Pons (tissue), 1 donor: ENCODE measurements around the gene TNIK.

Experiments used
- DNase-seq: peaks from one replicate; pipeline ENCODE4 v3.0.0-alpha.2; 2016; ENCODE audit warnings: low spot score

The TNIK gene

DNA sequence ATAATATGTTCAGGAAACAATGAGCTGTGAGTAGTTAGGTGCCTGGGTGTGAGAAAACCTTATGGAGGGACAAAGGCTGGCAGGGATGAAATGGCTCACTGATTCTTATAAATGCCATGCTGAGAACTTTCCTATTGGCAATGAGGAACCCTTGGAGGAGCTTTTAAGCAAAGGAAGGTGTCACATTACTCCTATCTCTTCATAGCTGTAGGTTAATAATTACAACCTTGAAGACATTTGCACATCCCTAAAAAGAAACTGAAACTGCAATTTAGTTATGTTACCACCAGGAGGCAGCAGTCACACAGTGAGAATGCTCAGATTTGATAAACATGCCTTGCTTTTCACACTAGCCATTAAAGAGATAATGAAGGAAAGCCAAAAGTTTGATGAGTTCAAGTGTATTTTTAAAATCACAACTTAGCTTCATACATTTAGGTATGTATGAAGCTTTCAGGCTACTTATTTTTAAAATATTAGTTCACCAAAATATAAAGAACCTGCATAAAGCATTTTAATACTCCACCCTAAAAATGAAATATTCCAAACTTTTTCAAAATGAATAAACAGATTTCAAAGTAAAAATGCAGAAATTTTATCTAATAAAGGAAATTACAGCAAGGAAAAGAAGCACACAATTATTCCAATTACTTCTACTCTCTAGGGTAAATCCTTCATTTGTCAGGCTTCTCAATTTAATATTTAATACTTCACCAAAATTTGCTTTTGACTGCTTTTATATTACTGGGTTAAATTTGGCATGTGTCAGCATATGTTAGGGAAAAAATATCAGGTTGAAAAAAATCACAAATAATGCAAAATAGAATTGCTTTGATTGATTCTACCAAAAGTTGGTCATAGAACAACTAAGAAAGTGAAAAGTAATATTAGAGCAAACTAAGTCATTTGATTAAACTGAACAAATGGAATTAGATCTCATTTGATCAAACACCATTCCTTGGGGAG is 296.8 kb downstream of the TNIK start:
- no peak for DNase-seq

DNA sequence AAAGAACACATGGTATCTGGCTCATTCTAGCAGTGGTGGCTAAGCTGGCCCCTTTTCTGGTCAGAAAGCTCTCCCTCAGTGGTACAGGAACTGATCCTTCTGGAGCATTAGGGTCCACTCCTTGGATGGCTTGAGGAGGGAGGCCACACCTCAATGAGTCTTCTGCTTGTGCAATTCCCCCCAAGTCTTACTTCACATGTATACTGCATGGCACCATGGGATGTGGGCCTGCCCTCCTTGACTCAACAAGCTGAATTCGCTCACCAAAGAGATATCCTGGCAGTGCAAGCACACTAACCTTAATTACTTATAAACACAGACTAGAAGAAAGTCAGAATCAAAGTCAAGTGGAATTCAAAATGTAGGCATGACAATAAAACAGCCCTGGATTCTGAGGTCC is 299.9 kb downstream of the TNIK start:
- DNase-seq, result no peak

DNA sequence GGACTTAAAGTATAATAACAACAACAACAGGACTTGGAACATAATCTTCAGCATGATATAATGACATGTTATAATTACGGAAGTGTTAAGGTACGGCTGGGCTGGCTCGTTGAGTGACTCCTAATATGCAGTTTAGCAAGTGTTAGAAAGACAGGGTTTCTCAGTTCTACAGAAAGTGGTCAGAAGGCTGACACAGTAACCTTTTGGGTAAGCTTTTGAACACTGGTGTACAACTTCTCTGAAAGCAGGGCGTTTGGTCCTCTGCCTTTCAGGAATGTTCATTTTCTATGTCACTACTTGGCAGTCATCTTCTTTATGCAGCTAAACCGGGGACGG is 300.4 kb downstream of the TNIK start:
- DNase-seq, result no peak

DNA sequence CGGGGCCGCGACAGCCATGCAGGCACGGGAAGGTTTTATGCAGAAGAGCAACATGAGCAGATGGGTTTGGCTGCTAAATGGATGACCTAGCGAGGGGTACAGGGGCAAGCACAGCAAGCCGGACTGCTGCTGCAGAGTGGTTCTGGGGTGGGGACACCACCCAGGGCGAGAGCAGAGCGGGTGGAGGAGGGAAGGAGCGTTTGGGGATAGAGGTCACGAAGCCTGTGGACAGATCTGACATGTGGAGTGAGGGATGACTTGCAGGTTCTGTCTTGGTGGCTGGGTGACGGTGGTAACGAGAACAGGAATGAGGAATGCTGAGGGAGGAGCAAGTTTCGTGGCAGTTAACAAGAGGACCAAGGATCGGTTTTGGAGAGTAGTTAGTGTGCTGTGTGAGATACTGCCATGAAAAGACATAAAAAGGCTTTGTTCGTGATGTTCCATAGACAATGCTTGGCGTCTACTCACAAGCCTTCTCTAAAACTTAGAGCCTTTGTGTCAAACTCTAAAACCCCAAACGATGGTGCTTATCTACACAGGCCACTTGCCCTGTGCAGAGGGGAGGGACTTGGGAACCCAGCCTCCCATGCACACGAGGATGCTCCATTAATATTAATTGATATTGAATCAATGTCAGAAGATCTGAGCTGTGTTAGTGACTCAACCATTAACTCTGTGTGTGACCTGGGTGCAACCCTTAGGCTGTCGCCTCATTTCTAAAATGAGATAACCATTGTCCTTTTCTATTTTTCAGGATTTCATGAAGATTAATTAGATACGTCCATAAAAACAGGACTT is 301.0 kb downstream of the TNIK start:
- DNase-seq, result peak; percentile 96

DNA sequence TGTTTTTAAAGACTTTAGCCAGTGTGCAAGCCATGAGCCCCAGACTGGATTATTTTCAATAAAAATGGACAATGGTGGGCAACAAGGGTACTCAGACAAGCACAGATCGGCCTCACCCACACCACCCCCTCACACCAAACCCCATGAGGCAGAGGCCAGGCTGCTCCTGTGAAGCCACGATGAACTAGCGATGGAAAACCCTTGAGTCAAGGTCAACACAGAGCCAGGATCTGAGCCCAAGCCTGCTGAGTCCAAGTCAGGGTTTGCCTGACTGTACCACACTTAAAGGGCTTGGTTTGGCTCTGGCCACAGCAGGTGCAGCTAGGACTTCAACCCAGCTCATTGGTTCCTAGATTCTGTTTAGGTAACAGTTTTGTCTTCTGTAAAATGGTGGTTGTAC is 302.2 kb downstream of the TNIK start:
- no peak for DNase-seq

DNA sequence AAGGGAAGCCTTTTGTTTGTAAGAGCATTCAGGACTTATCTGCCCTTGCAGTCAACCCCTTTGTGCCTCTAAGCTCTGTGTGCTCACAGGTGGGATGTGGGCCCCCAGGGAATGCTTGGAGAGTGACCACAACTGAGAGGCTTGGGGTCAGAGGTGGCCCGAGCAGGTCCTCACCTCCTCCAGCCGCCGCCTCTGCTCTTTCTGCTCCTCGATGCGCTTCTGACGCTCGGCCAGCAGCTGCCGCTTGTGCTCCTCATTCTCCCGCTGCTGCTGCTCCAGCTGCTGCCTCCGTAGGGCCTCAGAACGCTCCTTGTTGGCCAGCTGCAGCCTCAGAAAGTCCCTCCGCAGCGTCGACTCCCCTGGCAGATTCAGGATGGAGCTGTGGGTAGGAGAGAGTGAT is 302.9 kb downstream of the TNIK start:
- DNase-seq, result peak; percentile 74

DNA sequence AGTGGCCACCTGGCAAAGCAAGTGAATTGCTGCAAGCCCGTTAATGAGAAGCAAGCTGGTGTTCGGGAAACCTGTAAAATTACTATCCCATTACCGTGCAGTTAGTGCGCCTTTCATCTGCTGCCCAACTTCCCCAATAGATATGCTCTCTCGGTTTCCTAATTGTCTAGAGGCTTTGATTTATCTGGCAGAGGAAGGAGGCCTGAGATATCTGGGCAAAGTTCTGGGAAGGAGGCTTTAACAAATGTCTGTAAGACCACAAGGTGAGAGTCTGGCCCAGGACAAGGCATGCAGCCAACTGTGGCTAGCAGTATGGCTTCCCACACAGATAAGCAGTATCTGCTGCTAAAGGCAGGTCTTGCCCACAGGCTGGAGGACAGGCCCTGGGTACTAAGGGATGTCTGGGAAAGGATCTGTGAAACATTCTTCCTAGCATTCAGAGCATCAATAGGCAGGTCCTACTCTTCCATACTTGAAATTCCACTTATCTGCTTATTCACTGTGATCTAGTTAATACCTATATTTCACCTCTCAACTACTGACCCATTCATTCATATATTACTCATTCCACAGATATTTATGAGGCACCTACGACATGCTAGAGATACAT is 303.7 kb downstream of the TNIK start:
- DNase-seq, result no peak

DNA sequence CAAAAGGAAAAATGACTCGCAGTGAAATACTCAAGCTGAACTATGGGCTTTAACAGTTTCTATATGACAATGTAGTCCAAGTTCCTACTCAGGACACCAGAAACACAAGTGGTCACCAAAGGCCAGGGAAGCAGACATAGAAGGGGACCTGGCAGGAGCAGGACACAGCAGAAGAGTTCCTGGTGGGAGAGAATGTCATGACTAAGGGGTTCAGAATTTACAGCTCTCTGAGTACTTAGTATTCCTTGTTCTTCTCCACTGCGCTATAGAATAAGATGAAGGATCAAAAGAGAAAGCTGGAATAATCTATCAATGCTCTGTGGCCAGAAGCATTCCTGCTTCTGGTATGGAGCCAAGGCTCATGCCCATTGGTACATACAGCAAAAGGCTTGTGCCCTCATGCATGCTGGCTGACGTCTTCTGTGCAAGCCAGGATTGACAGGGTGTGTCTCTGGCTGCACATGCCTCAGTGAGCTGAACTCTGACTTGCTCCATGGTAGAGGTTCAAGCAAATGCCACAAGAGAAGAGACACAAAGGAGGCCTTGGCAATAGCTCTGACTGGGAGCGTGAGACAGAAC is 305.0 kb downstream of the TNIK start:
- no peak for DNase-seq

DNA sequence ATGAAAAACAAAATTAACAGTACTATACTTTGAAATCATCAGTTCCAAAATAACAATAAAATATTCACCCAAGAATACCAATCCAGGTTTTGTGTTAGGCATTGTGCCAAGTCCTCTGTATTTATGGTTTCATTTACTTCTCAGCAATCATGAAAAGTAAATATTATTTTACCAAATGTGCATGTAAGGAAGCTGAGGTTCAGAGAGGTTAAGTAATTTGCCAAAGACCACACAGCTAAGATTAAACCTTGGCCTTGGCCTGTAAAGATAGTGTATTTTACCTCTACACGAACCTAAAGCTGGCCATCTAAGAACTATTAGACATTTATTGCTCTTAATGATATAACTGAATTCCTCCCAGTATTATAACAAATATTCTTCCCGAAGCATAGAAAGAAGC is 309.3 kb downstream of the TNIK start:
- DNase-seq, result no peak

DNA sequence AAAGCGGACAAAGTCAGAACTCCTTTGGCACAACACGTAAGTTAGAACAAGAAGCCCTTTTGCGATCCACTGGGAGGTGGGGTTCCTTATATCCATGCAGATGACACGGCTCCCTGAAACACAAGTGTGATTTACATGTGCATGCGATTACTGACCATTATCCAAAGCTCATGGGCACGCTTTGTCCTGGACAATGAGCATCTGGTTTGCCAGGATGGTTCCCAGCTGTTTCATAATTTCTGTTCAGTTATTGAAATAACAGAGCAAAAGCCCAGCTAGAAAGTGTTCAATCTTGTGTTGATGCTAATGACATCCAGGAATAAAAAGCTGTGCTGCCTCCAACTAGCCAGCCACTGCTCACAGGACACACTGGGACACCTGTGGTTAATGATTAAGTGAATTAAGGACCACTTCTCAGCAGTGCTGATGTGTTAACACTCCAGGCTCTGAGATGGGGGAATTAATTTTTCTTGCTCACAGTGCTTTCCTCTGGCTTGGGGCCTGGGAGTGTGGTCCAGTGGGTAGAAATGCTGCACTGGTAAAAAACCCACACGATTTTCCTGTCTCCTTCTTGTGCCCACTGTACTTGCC is 310.6 kb downstream of the TNIK start:
- DNase-seq, result no peak

DNA sequence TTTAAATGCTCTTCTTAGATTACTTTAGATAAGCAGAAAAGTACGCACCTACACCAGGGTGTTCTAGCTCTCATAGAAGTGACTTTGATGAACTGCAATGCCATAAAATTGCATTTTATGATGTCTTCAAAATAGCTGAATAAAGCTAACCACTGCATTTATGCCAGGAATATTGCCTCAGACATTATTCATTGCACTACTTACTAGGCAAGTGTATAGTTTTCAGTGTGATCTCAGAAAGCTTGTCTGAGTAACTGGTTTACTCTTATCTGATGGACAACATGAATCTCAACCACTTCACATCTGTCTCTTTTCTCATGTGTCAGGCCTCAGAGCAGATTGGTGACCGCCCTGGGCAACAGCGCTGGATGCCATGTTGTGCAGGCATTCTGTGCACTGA is 314.4 kb downstream of the TNIK start:
- no peak for DNase-seq

DNA sequence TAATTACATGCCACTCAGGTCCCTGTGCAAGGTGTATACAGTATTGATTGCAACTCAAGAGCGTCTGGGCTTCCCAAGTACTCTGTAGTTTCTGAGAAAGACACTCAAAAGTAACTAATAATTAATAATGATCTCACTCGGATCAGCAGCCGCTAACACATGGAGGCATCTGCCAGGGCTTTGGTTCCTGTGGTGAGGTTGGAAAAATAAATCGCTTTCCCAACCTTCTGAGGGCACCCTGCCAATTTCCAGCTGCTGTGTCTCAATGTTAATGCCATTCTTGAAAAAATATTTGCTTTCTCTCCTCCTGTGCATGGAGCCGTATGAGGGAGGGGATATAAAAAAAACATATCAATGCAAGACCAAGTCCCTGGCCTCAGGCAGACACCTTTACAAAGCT is 317.2 kb downstream of the TNIK start:
- peak; percentile 22 for DNase-seq

DNA sequence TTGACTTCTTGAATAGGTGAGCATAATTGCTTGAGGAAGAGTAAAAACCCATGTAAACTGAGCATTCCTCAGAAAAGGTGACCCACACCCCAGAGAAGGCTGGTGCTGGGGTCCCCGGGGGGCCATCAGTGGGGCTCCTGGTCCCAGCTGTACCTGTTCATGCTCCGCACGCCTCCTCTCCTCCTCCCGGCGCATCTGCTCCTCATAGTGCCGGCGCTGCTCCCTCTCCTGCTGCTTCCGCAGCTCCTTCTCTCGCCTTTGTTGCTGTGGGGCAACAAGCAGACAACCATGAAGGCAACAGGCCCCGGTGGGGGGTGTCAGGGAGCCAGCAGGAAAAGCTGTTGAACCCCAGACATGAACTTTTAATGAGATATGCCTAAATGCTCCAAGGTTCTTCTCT is 320.0 kb downstream of the TNIK start:
- no peak for DNase-seq

DNA sequence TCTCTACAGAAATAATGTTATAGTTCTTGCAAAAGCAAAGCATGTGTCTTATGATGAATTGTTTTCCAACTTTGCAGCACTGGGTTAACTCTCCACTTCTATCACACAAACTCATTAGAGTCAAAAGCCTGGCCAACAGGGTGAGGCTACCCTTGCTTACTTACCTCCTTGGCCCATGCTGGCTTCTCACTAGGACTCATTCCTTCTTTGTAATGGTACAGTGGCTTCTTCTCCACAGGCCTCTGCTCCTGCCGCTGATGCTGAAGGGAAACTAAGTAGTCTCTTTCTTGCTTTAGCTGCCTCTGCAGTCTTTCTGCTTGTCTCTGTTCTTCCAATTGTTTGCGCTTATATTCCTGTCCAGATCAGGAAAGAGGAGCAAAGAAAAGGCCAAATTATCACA is 322.2 kb downstream of the TNIK start:
- DNase-seq, result no peak

DNA sequence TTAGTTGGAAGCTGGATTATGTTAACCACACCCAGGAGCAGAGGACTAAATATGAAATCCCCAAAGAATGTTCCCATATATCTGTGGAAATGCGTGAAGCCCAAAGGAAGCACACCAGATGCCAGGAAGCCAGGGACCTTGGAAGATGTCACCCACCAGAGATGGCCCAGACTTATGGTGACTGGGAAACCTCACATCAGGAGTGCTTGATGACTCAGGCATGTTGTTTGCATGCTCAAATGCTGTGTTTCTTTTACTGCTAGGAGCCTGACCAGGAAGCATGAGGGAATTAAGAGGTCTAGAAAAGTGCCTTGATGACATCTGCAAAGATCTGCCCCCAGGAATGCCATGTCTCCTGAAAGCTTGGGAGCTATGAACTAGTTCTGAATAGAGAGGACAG is 324.7 kb downstream of the TNIK start:
- no peak for DNase-seq

DNA sequence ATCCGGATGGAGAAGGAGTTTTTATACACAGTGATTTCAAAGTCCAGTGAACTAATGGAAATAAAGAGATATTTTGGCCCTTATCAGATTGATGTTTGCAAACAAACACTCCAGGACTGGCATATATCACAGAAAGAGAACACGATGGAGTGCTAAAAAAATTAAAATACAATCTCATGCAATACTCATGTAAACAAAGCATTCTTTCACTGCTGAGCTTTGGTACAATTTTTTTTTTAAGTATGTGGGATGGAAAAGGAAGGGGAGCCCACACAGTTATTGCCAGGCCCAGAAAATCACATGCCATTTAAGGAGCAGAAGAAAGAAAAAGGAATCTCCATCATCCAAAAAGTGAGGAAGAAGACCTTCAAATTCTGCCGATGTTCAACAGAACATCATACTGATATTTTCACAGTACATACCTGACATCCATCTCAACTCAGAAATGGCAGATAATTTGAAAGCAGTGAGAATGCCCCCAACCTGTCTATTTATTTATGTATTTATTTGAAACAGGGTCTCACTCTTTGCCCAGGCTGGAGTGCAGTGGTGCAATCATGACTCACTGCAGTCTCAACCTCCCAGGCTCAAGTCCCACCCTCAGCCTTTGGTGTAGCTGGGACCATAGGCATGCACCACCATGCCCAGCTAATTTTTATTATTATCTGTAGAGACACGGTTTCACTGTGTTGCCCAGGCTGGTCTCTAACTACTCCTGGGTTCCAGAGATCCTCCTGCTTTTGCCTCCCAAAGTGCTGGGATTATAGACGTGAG is 326.2 kb downstream of the TNIK start:
- no peak for DNase-seq

DNA sequence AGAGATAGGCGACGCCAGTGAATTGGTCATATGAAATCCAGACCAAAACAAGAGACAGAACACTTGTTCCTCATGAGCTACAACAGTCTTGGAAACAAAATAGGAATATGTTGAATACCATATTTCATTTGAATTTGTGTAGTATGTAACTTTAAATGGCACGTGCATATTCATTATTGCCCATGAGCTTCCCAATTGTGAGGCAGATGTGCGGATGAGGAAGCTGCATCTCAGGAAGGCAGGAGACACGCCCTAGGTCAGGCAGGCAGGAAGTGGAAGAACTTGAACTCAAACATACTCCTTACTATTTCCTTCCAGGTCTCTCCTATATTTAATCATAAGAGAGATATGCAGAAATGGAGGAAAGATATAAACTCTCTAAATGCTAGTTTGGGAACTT is 326.9 kb downstream of the TNIK start:
- DNase-seq, result no peak

DNA sequence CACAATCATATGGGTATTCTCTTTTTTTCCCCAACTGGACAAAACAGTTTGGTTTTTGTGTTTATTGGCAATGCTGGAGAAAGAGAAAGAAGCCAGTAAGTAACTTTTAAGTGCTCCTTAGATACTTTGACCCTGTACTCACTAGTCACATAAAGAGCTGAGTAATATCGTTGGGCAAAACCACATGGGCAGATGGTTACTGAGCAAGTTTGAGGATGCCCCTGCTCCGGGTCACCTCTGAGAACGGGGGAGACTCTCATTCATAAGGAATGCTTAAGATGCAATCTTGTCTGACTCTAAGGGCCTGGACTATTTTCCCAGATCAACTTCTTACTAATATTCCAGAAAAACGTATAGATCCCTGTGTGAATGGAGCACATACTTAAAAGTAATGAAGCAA is 327.3 kb downstream of the TNIK start:
- DNase-seq, result no peak

DNA sequence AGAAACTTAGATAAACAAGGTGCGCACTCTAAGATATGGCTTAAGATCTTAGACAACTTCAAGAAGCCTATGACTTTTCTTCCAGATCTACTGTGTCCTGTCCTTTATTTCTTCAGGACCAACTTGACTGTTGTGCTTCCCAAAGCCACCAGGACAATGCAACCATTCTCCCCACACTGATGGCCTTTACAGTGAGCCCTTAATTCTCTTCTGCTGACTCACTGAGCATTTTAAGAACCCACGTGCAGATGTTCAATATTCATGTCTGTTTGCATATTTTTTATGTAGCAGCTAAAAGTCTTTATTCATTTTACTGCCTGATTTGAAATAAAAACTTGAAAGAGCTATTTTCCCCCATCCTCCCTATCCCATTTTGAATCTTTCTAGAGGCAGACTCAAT is 330.4 kb downstream of the TNIK start:
- peak; percentile 28 for DNase-seq

DNA sequence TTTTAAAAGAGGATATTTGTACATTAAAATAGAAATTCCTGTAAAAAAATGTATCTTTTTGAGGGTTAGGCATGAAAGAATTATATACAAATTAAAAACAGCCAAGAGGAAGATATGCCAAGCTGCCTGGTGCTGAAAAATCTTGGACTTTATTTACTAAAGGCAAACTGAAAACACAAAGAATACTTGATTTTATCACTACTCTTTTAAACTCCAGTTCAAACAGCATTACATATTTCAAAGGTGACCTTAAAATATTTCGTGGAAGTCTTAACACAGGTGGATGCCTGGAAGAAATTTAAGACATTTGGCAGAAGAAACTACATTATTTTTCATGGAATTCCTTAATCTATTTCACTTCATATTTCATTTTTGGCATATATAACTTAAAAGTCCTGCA is 332.6 kb downstream of the TNIK start:
- DNase-seq, result no peak

DNA sequence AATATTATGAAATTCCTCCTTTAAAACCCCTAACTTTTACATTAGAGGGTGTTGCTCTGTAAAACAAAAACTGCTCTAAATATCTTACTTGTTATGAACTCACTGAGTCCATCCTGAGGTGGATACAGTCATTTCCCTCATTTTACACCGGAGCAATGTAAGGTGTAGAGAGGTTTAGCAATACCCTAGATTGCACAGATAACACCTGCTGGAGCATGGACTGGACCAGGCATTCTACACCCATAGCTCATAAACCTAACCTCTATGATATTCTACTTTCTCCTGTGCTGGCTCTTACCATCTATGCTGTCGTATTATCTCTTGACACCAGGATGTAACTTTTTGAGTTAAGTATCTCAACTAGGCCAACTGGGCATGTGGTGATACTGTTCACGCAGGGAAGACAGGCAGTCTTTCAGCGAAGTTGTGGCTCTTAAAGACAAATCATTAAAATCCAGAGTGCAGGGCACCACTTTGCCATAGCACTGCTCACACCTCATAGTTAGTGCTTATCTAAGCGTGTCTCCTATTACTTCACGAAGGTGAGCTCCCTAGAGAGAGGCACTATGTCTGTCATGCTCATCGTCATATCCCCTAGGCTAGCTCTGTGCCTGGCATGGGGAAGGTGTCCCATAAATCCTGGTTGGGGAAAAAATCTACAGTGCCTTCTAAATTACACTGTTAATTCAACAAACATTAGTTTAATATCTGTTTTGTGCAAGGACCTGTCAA is 333.6 kb downstream of the TNIK start:
- no peak for DNase-seq
